ENCODE data around the gene ATP5F1A. TPM values are rescaled to one million over a fixed set of nuclear protein-coding genes. Genes with fewer than 3 reads are reported as not detected.
A peak's percentile ranks its signal among the peaks of the same experiment; 100 is the strongest.
"Not testable (repeated sequence)": the region's sequence is repeated elsewhere in the genome, so short reads cannot be mapped to it uniquely, and the experiment has no call there.

Gene ATP5F1A
- total RNA-seq, 2 experiments from 2014 or later = 205 to 206 TPM

DNA sequence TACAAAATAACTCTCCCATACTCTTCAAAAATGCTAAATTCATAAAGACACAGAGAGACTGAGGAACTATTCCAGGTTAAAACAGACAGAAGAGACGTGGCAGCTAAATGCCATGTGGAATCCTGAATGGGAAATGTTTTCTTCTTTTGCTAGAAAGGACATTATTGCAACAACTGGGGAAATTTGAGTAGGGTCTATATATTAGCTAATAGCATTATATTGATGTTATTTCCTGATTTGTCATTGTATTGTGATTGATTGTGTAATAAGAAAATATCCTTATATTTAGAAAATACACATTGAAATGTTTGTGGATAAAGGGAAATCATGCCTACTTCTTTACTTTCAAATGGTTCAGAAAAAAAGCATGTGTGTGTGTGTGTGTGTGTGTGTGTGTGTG lies 49.5 kb downstream of the ATP5F1A start:
- Histone ChIP-seq H3K27ac (ENCODE audit: low read depth in 1 of 2, low read length in 2 of 2) (no peak overlapping the region), H3K27me3 (ENCODE audit: control insufficient read depth in 1 of 2, insufficient read depth in 2 of 2, low read length in 2 of 2) (no peaks in the 10 kb centered on the region), H3K36me3 (ENCODE audit: insufficient read depth, low read length) (no peaks in the 10 kb centered on the region), H3K9me3 (ENCODE audit: control insufficient read depth in 1 of 2, insufficient read depth in 1 of 2, low read length in 2 of 2) (no peaks in the 10 kb centered on the region), H3K4me1 (ENCODE audit: insufficient read depth, low read length) (peaks cover 8% of the 10 kb centered on the region), H3K4me3 (ENCODE audit: low read length) (no peak overlapping the region)
- Mint-ChIP-seq H3K27me3 (no peaks in the 10 kb centered on the region), H3K4me3 (no peak overlapping the region), H3K9me3 (no peaks in the 10 kb centered on the region), H3K27ac (no peak overlapping the region), H3K36me3 (ENCODE audit: low read depth) (no peaks in the 10 kb centered on the region), H3K4me1 (ENCODE audit: low read depth) (peaks cover 26% of the 10 kb centered on the region)
- ChIA-PET CTCF (interaction anchor here (0.7 kb wide), 1 partner anchor 172 kb away, joined by 4 read pairs; no protein-coding TSS in a partner anchor), POLR2A (no interaction called here)
- intact Hi-C loops (cut with DNase I, micrococcal nuclease) = no loop called here
- ATAC-seq (ENCODE audit: poor library complexity) (no peak), DNase-seq (no peak)
- TF ChIP-seq, protein P1, sequence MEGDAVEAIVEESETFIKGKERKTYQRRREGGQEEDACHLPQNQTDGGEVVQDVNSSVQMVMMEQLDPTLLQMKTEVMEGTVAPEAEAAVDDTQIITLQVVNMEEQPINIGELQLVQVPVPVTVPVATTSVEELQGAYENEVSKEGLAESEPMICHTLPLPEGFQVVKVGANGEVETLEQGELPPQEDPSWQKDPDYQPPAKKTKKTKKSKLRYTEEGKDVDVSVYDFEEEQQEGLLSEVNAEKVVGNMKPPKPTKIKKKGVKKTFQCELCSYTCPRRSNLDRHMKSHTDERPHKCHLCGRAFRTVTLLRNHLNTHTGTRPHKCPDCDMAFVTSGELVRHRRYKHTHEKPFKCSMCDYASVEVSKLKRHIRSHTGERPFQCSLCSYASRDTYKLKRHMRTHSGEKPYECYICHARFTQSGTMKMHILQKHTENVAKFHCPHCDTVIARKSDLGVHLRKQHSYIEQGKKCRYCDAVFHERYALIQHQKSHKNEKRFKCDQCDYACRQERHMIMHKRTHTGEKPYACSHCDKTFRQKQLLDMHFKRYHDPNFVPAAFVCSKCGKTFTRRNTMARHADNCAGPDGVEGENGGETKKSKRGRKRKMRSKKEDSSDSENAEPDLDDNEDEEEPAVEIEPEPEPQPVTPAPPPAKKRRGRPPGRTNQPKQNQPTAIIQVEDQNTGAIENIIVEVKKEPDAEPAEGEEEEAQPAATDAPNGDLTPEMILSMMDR (IDR thresholded peaks at IDR 0.05) = no peak

DNA sequence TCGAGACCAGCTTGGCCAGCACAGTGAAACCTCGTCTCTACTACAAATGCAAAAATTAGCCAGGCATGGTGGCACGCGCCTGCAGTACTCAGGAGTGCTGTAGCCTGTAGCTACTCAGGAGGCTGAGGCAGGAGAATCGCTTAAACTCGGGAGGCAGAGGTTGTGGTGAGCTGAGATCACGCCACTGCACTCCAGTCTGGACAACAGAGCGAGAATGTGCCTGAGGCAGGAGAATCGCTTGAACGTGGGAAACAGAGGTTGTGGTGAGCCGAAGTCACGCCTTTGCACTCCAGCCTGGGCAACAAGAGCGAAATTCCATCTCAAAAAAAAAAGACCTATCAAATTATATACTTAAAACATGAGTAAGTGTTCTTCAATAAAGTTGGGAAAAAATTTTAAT lies 50.7 kb downstream of the ATP5F1A start:
- H3K4me1 ChIP-seq (ENCODE audit: insufficient read depth, low read length) = peaks cover 17% of the 10 kb centered on the region
- CTCF ChIA-PET; H3K9me3 Mint-ChIP-seq; H3K36me3 Mint-ChIP-seq (ENCODE audit: low read depth); intact Hi-C loops (cut with DNase I, micrococcal nuclease); H3K27me3 Mint-ChIP-seq; ATAC-seq (ENCODE audit: poor library complexity); H3K27ac ChIP-seq (ENCODE audit: low read depth in 1 of 2, low read length in 2 of 2); H3K4me3 ChIP-seq (ENCODE audit: low read length); H3K9me3 ChIP-seq (ENCODE audit: control insufficient read depth in 1 of 2, insufficient read depth in 1 of 2, low read length in 2 of 2); POLR2A ChIA-PET; DNase-seq; H3K36me3 ChIP-seq (ENCODE audit: insufficient read depth, low read length); H3K4me3 Mint-ChIP-seq; H3K27me3 ChIP-seq (ENCODE audit: control insufficient read depth in 1 of 2, insufficient read depth in 2 of 2, low read length in 2 of 2); H3K27ac Mint-ChIP-seq: not testable (repeated sequence)
- peaks cover 31% of the 10 kb centered on the region for H3K4me1 Mint-ChIP-seq (ENCODE audit: low read depth)

DNA sequence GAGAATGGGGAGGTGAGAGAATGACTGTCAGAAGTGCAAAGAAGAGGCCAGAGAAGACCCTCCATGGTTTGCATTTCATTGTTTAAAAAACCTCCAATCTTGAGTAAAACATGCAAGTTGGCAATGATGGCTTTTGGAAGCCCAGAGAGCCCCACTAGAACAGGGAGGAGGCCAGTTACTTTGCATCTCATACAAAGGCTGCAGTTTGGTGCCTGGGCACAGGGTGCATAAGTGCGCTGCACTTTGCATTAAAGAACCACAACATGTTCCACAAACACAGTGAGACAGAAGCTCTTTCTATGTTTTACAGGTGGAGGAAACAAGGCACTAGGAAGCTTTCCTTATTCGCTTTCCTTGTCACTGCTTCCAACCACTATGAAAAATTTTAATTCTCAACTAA lies 51.4 kb downstream of the ATP5F1A start:
- no peak overlapping the region for H3K4me3 ChIP-seq (ENCODE audit: low read length)
- no peak for ATAC-seq (ENCODE audit: poor library complexity)
- intact Hi-C loops (cut with DNase I, micrococcal nuclease) = no loop called here
- Mint-ChIP-seq H3K9me3 (no peaks in the 10 kb centered on the region), H3K4me1 (ENCODE audit: low read depth) (peaks cover 32% of the 10 kb centered on the region), H3K4me3 (no peak overlapping the region), H3K27ac (peak overlapping the region; percentile 17), H3K27me3 (no peaks in the 10 kb centered on the region), H3K36me3 (ENCODE audit: low read depth) (no peaks in the 10 kb centered on the region)
- TF ChIP-seq, protein P1 (IDR thresholded peaks at IDR 0.05) = no peak
- ChIA-PET CTCF (no interaction called here), POLR2A (no interaction called here)
- DNase-seq = no peak
- H3K27ac ChIP-seq (ENCODE audit: low read depth in 1 of 2, low read length in 2 of 2) = no peak overlapping the region
- H3K4me1 ChIP-seq (ENCODE audit: insufficient read depth, low read length) = peaks cover 18% of the 10 kb centered on the region
- no peaks in the 10 kb centered on the region for H3K27me3 ChIP-seq (ENCODE audit: control insufficient read depth in 1 of 2, insufficient read depth in 2 of 2, low read length in 2 of 2)
- no peaks in the 10 kb centered on the region for H3K36me3 ChIP-seq (ENCODE audit: insufficient read depth, low read length)
- no peaks in the 10 kb centered on the region for H3K9me3 ChIP-seq (ENCODE audit: control insufficient read depth in 1 of 2, insufficient read depth in 1 of 2, low read length in 2 of 2)

DNA sequence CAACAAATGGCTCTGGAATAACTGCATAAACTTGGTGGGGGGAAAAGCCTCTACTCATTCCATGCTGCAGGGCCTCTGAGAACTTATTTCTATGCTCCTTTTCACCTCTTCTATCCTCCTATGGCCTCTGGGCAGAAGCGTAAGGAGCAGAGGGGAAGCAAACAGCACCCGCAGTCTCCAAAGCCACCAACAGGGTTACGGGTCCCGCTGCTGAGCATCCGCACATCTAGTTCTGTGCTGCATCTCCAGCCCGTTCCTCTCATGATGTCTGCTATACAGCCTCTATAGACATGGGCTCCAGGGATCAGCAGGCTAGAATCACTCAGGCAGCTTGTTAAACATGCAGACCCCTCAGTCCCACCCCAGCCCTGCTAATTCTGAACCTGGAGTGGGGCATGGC lies 52.0 kb downstream of the ATP5F1A start:
- Histone ChIP-seq H3K4me3 (ENCODE audit: low read length) (no peak overlapping the region), H3K9me3 (ENCODE audit: control insufficient read depth in 1 of 2, insufficient read depth in 1 of 2, low read length in 2 of 2) (no peaks in the 10 kb centered on the region), H3K27ac (ENCODE audit: low read depth in 1 of 2, low read length in 2 of 2) (no peak overlapping the region), H3K4me1 (ENCODE audit: insufficient read depth, low read length) (peaks cover 24% of the 10 kb centered on the region), H3K27me3 (ENCODE audit: control insufficient read depth in 1 of 2, insufficient read depth in 2 of 2, low read length in 2 of 2) (no peaks in the 10 kb centered on the region), H3K36me3 (ENCODE audit: insufficient read depth, low read length) (no peaks in the 10 kb centered on the region)
- intact Hi-C loops (cut with DNase I, micrococcal nuclease) = no loop called here
- Mint-ChIP-seq H3K4me3 (no peak overlapping the region), H3K9me3 (no peaks in the 10 kb centered on the region), H3K27me3 (no peaks in the 10 kb centered on the region), H3K27ac (no peak overlapping the region), H3K4me1 (ENCODE audit: low read depth) (peaks cover 36% of the 10 kb centered on the region), H3K36me3 (ENCODE audit: low read depth) (no peaks in the 10 kb centered on the region)
- no peak for ATAC-seq (ENCODE audit: poor library complexity)
- TF ChIP-seq, protein P1 (IDR thresholded peaks at IDR 0.05) = no peak
- ChIA-PET CTCF (no interaction called here), POLR2A (no interaction called here)
- DNase-seq = no peak
